OCI-LY1 (cell line): ENCODE measurements around the gene CENPT.
A peak's percentile ranks its signal among the peaks of the same experiment; 100 is the strongest.

ENCODE experiments used
- EZH2 ChIP-seq: fragments of 200-600 bp; sonication (generic), shearing (Covaris generic); IDR thresholded peaks from 2 replicates; pipeline ENCODE4 v1.8.0; 2017; ENCODE audit warnings: borderline replicate concordance, mixed run types, mild to moderate bottlenecking, antibody characterized with exemption, low read length, moderate library complexity, mixed read lengths
- TF ChIP-seq, protein P1 (sequence below): fragments of 200-600 bp; sonication (generic), shearing (Covaris generic); IDR thresholded peaks from 2 replicates; pipeline ENCODE4 v1.5.1; 2017; ENCODE audit warnings: mild to moderate bottlenecking, antibody characterized with exemption, low read length, moderate library complexity, mixed read lengths

DNA sequence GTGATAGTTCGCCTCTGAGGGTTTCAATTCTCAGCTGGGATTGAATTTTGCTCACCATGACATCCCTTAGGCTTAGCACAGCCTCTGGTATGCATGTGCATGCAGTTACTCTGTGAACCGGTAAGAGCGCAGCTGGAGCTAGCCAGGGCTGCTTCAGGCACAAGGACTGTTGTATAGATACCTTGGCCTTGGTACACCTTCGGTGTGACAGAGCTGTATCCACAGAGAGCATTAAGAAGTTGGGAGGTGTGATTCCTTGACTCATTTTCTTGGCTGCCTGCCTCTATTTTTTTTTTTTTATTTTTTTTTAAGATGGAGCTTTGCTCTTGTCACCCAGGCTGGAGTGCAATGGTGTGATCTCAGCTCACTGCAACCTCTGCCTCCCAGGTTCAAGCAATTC, 3.0 kb downstream of the CENPT start:
- TF ChIP-seq EZH2, result no peak
- TF ChIP-seq, protein P1, sequence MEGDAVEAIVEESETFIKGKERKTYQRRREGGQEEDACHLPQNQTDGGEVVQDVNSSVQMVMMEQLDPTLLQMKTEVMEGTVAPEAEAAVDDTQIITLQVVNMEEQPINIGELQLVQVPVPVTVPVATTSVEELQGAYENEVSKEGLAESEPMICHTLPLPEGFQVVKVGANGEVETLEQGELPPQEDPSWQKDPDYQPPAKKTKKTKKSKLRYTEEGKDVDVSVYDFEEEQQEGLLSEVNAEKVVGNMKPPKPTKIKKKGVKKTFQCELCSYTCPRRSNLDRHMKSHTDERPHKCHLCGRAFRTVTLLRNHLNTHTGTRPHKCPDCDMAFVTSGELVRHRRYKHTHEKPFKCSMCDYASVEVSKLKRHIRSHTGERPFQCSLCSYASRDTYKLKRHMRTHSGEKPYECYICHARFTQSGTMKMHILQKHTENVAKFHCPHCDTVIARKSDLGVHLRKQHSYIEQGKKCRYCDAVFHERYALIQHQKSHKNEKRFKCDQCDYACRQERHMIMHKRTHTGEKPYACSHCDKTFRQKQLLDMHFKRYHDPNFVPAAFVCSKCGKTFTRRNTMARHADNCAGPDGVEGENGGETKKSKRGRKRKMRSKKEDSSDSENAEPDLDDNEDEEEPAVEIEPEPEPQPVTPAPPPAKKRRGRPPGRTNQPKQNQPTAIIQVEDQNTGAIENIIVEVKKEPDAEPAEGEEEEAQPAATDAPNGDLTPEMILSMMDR, result peak; percentile 33; the same call in 1 of the 2 replicates
